Fibroblast of the aortic adventitia (primary cell): ENCODE results near the gene CCDC97. TPM values are rescaled to one million over a fixed set of nuclear protein-coding genes. Genes with fewer than 3 reads are reported as not detected.

Experiments
- DNase-seq: peaks from one replicate; pipeline ENCODE4 v3.0.0-alpha.2; 2010; ENCODE audit warnings: low read depth
- H3K4me3 ChIP-seq: 2 replicates; pipeline ENCODE4 v1.5.1; 2011; ENCODE audit warnings: low read depth, mild to moderate bottlenecking, control low read depth, low read length, moderate library complexity
- total RNA-seq: library from RNA; depleted of rRNA; stranded (reverse); fragments of >200 nt; gene quantifications from 2 replicates; pipeline ENCODE4 v1.2.3, GENCODE V29; 2012; ENCODE audit warnings: low replicate concordance
- TF ChIP-seq, protein P1 (sequence below): IDR thresholded peaks from 2 replicates; pipeline ENCODE4 v1.5.1; 2011; ENCODE audit warnings: mild to moderate bottlenecking, low read length, control low read depth, inconsistent platforms; ENCODE audit not compliant: insufficient read depth

Gene CCDC97
- total RNA-seq, 1 donor = 11.4 TPM

DNA sequence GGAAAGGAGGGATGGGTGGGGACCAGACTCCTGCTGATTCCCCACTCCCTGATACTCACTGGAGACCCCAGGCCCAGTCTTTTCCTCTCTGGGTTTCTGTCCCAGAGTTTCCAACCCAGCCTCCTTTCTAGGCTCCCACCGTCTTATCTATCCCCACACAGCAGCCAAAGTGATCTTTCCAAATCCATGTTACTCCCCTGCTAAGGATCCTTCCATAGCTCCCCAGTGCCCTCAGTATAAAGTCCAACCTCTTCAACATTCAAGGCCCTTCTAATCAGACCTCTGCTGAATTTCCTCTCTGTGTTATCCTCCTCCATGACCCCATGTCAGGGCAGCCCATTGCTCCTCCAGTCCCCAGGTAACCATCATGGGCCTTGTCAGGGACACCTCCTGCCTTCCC, 45.1 kb downstream of the CCDC97 start:
- DNase-seq = no peak
- TF ChIP-seq, protein P1, sequence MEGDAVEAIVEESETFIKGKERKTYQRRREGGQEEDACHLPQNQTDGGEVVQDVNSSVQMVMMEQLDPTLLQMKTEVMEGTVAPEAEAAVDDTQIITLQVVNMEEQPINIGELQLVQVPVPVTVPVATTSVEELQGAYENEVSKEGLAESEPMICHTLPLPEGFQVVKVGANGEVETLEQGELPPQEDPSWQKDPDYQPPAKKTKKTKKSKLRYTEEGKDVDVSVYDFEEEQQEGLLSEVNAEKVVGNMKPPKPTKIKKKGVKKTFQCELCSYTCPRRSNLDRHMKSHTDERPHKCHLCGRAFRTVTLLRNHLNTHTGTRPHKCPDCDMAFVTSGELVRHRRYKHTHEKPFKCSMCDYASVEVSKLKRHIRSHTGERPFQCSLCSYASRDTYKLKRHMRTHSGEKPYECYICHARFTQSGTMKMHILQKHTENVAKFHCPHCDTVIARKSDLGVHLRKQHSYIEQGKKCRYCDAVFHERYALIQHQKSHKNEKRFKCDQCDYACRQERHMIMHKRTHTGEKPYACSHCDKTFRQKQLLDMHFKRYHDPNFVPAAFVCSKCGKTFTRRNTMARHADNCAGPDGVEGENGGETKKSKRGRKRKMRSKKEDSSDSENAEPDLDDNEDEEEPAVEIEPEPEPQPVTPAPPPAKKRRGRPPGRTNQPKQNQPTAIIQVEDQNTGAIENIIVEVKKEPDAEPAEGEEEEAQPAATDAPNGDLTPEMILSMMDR = no peak
- no peak overlapping the region for H3K4me3 ChIP-seq

DNA sequence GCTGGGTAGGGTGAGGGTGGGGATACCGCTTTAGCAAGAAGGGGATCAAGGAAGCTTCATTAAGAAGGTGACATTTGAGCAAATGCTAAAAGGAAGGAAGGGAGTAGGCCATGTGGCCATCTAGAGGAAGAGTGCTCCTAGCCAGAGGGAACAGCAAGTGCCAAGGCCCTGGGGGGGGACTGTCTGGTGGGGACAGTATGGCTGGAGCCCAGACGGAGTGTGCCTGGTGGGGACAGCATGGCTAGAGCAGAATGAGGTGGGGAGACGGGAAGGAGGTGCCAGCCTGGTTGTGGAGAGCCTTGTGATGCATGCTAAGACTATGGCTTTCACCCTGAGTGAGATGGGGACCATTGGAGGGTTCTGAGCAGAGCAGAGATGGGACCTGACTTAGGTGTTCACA, 45.8 kb downstream of the CCDC97 start:
- no peak for DNase-seq
- TF ChIP-seq, protein P1 = no peak
- H3K4me3 ChIP-seq = no peak overlapping the region

DNA sequence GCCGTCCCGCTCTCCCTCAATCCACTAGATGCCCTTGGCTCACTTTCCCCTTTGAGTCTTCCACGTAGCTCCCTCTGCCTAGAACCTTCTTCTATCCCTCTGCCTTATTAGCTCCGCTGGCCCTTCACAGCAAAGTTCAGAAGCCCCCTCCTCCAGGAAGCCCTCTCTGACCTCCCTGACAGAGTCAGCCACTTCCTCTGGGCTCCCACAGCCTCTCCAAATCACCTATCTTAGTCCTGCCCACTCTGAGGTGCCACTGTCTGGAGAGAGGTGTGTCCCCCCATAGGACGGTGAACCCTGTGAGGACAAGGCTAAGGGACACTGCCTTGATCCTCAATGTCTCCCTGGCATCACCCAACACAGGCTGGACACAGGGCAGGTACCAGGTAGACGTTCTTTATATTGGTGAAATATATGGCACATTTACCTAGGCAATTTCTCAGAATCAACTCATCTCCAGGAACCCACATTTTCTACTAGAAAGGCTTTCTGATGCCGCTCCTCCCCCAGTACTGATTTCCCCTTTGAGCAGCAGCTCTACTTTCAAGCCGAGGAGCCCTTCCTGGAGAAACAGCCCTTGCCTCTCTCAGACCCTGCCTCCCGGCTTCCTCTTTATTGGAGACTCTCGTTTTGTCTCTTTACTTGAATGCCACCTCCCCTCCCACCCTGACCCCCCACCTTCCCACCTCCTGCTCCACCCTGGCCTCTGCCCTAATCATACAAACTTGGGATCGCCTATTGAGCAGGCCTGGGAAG, 47.2 kb downstream of the CCDC97 start:
- TF ChIP-seq, protein P1 = no peak
- no peak overlapping the region for H3K4me3 ChIP-seq
- DNase-seq = no peak

DNA sequence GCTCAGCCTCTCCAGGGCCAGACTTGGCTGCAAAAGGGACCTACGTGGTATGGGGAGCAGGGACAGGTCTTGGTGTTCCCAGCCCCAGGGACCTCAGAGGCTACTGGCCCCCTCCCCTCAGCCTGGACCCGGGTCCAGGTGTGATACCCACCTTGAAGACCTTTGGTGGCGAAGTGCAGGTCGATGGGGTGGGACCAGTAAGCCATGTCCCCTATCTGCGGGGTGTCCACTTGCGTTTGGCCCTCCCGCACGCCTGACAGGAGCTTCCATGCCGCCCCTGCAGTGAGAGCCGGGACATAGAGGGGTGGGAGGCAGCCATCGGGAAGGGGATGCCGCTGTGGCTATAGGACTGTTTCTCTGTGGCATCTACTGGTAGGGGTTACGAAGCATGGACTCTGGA, 47.8 kb downstream of the CCDC97 start:
- no peak for DNase-seq
- TF ChIP-seq, protein P1 = no peak
- H3K4me3 ChIP-seq = no peak overlapping the region

DNA sequence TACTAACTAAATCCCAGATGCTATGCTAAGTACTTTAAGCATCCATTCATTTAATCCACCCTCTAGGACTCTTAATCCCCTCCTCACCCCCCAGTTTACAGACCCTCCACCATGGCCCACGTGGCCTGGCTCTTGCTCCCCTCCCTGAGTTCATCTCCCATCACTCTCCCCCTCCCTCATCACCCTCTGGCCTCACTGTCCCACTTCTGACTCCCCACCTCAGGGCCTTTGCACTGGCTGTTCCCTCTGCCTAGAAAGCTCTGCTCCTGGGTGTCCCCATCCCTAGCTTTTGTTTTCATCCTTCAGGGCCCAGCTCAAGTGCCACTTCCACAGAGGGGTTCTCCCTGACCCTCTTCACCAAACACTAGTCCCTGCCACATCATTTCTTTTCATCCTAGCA, 49.8 kb downstream of the CCDC97 start:
- no peak overlapping the region for H3K4me3 ChIP-seq
- TF ChIP-seq, protein P1 = no peak
- DNase-seq = no peak

DNA sequence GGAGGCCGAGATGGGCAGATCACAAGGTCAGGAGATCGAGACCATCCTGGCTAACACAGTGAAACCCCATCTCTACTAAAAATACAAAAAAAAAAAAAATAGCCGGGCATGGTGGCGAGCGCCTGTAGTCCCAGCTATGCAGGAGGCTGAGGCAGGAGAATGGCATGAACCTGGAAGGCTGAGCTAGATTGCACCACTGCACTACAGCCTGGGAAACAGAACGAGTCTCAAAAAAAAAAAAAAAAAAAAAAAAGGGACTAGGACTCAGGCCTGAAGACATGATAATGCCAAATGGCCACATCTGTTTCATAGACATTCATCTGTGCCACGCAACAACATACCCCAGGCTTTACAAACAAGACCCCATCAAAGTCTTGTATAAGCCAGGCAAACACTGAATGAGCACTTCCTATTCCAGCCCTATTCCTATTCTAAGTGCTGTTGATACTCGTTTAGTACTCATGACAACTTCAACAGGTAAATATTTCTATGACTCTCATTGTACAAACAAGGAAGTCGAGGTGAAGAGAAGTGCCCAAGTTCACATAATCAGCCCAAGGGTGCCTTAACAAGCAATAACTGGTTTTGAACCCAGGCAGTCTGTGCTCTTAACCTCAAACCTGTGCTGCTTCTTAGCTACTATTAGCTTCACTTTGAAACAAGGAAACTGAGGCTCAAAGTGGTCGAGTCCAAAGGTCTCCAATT, 52.3 kb downstream of the CCDC97 start:
- DNase-seq = no peak
- TF ChIP-seq, protein P1 = no peak
- H3K4me3 ChIP-seq = no peak overlapping the region
